Liver (tissue), 3 donors: ENCODE results near the gene LCP1.

Experiments used
- CTCF ChIP-seq: fragments of 150-350 bp; IDR thresholded peaks from 2 replicates; pipeline ENCODE4 v1.5.1; 2017; ENCODE audit warnings: improper control_type of control experiment, low read depth, low read length; ENCODE audit not compliant: missing input control
- EGR1 ChIP-seq, 2 donors: IDR thresholded peaks; 2 replicates each; pipeline ENCODE4 v1.6.1; 2016 to 2018; ENCODE audit warnings: antibody characterized with exemption in 2 of 2, low read depth in 2 of 2
- JUND ChIP-seq, 2 donors: IDR thresholded peaks; 2 replicates each; pipeline ENCODE4 v1.6.1; 2016; ENCODE audit warnings: antibody characterized with exemption in 2 of 2
- MAX ChIP-seq: IDR thresholded peaks from 2 replicates; pipeline ENCODE4 v1.6.1; 2016; ENCODE audit warnings: antibody characterized with exemption
- RAD21 ChIP-seq, 2 donors: IDR thresholded peaks; 2 replicates each; pipeline ENCODE4 v1.6.1; 2016; ENCODE audit warnings: antibody characterized with exemption in 2 of 2, mild to moderate bottlenecking in 2 of 2
- SP1 ChIP-seq: IDR thresholded peaks from 2 replicates; pipeline ENCODE4 v1.6.1; 2018; ENCODE audit warnings: antibody characterized with exemption, mild to moderate bottlenecking
- TF ChIP-seq, protein P1 (sequence below): IDR thresholded peaks from 2 replicates; pipeline ENCODE4 v1.6.1; 2016; ENCODE audit warnings: antibody characterized with exemption, mild to moderate bottlenecking
- donor health status: healthy.
- donor health status: healthy.

- TF ChIP-seq CTCF = no peak
- TF ChIP-seq, protein P1, sequence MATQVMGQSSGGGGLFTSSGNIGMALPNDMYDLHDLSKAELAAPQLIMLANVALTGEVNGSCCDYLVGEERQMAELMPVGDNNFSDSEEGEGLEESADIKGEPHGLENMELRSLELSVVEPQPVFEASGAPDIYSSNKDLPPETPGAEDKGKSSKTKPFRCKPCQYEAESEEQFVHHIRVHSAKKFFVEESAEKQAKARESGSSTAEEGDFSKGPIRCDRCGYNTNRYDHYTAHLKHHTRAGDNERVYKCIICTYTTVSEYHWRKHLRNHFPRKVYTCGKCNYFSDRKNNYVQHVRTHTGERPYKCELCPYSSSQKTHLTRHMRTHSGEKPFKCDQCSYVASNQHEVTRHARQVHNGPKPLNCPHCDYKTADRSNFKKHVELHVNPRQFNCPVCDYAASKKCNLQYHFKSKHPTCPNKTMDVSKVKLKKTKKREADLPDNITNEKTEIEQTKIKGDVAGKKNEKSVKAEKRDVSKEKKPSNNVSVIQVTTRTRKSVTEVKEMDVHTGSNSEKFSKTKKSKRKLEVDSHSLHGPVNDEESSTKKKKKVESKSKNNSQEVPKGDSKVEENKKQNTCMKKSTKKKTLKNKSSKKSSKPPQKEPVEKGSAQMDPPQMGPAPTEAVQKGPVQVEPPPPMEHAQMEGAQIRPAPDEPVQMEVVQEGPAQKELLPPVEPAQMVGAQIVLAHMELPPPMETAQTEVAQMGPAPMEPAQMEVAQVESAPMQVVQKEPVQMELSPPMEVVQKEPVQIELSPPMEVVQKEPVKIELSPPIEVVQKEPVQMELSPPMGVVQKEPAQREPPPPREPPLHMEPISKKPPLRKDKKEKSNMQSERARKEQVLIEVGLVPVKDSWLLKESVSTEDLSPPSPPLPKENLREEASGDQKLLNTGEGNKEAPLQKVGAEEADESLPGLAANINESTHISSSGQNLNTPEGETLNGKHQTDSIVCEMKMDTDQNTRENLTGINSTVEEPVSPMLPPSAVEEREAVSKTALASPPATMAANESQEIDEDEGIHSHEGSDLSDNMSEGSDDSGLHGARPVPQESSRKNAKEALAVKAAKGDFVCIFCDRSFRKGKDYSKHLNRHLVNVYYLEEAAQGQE = no peak
- no peak for TF ChIP-seq JUND (IDR thresholded peaks at IDR 0.05)
- TF ChIP-seq RAD21 (IDR thresholded peaks at IDR 0.05) = no peak
- TF ChIP-seq EGR1 (IDR thresholded peaks at IDR 0.05; ENCODE audit: low read depth in 2 of 2) = no peak
- no peak for TF ChIP-seq MAX
- no peak for TF ChIP-seq SP1
Measured at GRCh38 chr13:46137627-46138317, 44.2 kb downstream of the LCP1 start.
